Sigmoid colon (tissue), 7 donors: ENCODE results near the gene NDEL1. TPM values are rescaled to one million over a fixed set of nuclear protein-coding genes. Genes with fewer than 3 reads are reported as not detected.

Source experiments
- DNase-seq: peaks from one replicate; pipeline ENCODE4 v3.0.0-alpha.2; 2019
- H3K27ac ChIP-seq, 4 donors: fragments of 200-600 bp; sonication (generic); one replicate each; pipeline ENCODE4 v1.5.1; 2016 to 2019; ENCODE audit warnings: mild to moderate bottlenecking in 1 of 4
- H3K27me3 ChIP-seq, 3 donors: fragments of 200-600 bp; sonication (generic); one replicate each; pipeline ENCODE4 v1.5.1; 2019; ENCODE audit warnings: mild to moderate bottlenecking in 1 of 3
- H3K36me3 ChIP-seq, 4 donors: fragments of 200-600 bp; sonication (generic); one replicate each; pipeline ENCODE4 v1.5.1; 2016 to 2019
- H3K4me1 ChIP-seq, 4 donors: fragments of 200-600 bp; sonication (generic); one replicate each; pipeline ENCODE4 v1.5.1; 2017 to 2019
- H3K4me3 ChIP-seq, 4 donors: fragments of 200-600 bp; sonication (generic); one replicate each; pipeline ENCODE4 v1.5.1; 2017 to 2019; ENCODE audit warnings: mild to moderate bottlenecking in 2 of 4, moderate library complexity in 1 of 4
- H3K9me3 ChIP-seq, 4 donors: fragments of 200-600 bp in 3 of 4; sonication (generic) in 3 of 4; one replicate each; pipeline versions ENCODE4 v1.5.1 to v1.6.1; 2013 to 2019
- CTCF ChIP-seq, 4 experiments: fragments of 450-650 bp in 3 of 4; fragments of 200-600 bp in 1 of 4; IDR thresholded peaks; one replicate each; pipeline ENCODE4 v1.5.1; 2016 to 2019; ENCODE audit warnings: antibody characterized with exemption in 4 of 4, mild to moderate bottlenecking in 3 of 4, moderate library complexity in 2 of 4
- EP300 ChIP-seq, 4 donors: sonication (generic); formaldehyde crosslinking; IDR thresholded peaks; one replicate each; pipeline ENCODE4 v1.6.1; 2017; ENCODE audit warnings: antibody characterized with exemption in 4 of 4
- POLR2A ChIP-seq, 2 donors: fragments of 450-650 bp; IDR thresholded peaks; one replicate each; pipeline ENCODE4 v1.6.1; 2016; ENCODE audit warnings: antibody characterized with exemption in 2 of 2, mild to moderate bottlenecking in 2 of 2, moderate library complexity in 2 of 2
- POLR2AphosphoS5 ChIP-seq, 4 donors: sonication (generic); formaldehyde crosslinking; IDR thresholded peaks; one replicate each; pipeline ENCODE4 v1.6.1; 2017; ENCODE audit warnings: antibody characterized with exemption in 4 of 4
- WGBS, 2 donors: extraction: QIAGEN DNeasy Blood & Tissue Kit; methylation state at CpG; one replicate each; pipeline ENCODE4 v1.1.7; 2013; 5-methylcytosine and 5-hydroxymethylcytosine counted together
- intact Hi-C: fragments of 100-400 bp; cut with DNase I; formaldehyde crosslinking; loops from one replicate; pipeline ENCODE4 v1.15.1; 2023
- polyA plus RNA-seq, 3 donors: library from polyadenylated mRNA; stranded (reverse); fragments of 200-250 nt; gene quantifications; one replicate each; pipeline ENCODE4 v1.2.3, GENCODE V29; 2013
- small RNA-seq, 3 donors: library from RNA; depleted of rRNA; stranded (forward); fragments of <200 nt; gene quantifications; one replicate each; pipeline ENCODE3, GENCODE V24; 2016
- total RNA-seq, 4 donors: library from RNA; depleted of rRNA; stranded (reverse); fragments of >200 nt; gene quantifications; one replicate each; pipeline ENCODE4 v1.1.0, GENCODE V29; 2016
- donor health status: healthy with polysubstance abuse.
- donor health status: Bipolar disorder and iron deficiency.
- donor health status: healthy.

Gene NDEL1
- total and polyA plus RNA-seq, 7 donors: 31.3 to 56.8 (median 41.4) TPM

GRCh38 chr17:8514801-8515200 is 79.1 kb downstream of the NDEL1 start:
- no peak for TF ChIP-seq CTCF (IDR thresholded peaks at IDR 0.05)
- no peak for TF ChIP-seq POLR2AphosphoS5 (IDR thresholded peaks at IDR 0.05)
- TF ChIP-seq POLR2A (IDR thresholded peaks at IDR 0.05): no peak
- no peak for TF ChIP-seq EP300 (IDR thresholded peaks at IDR 0.05)
- intact Hi-C loops: no loop called here
- Histone ChIP-seq H3K27me3 (no peaks in the 10 kb centered on the region), H3K27ac (no peak overlapping the region), H3K36me3 (peaks cover 17 to 88% (median 19%) of the 10 kb centered on the region in 4 donors), H3K9me3 (no peaks in the 10 kb centered on the region), H3K4me1 (no peaks in the 10 kb centered on the region), H3K4me3 (no peak overlapping the region)
- no peak for DNase-seq
- 95 to 96% methylated on average over 11 of the region's 11 CpGs for WGBS, 2 donors

Small RNA genes lying within 50 kb of the gene (small RNA-seq; reads per million reads assigned to genes)
- gene RNU7-43P: 0 reads per million in 3 donors

Other genes starting within 250 kb of the NDEL1 start
- gene BORCS6, start 245.7 kb upstream of the NDEL1 start, total RNA-seq: 10 to 100 TPM in 3 of 4 donors, 1 to 10 TPM in 1; 7.7 to 17.7 (median 15.8) TPM
- gene BORCS6, start 245.7 kb upstream of the NDEL1 start, polyA plus RNA-seq: 10 to 100 TPM in 2 of 3 donors, 1 to 10 TPM in 1; 9.2 to 14.6 (median 10.8) TPM
- gene AURKB, start 225.3 kb upstream of the NDEL1 start, total RNA-seq: 1 to 10 TPM in 2 of 4 donors, not detected in 2; 1.4 to 3.3 TPM
- 10 to 100 TPM in 2 of 3 donors, 1 to 10 TPM in 1; 1.8 to 45.6 (median 12.7) TPM for gene AURKB, start 225.3 kb upstream of the NDEL1 start, polyA plus RNA-seq
- gene CTC1, start 187.8 kb upstream of the NDEL1 start, total RNA-seq: 10 to 100 TPM; 14.6 to 19.9 (median 16.7) TPM
- 10 to 100 TPM in 2 of 3 donors, 1 to 10 TPM in 1; 3.7 to 34.2 (median 13.2) TPM for gene CTC1, start 187.8 kb upstream of the NDEL1 start, polyA plus RNA-seq
- gene PFAS, start 186.6 kb upstream of the NDEL1 start, total RNA-seq: 10 to 100 TPM in 1 of 4 donors, 1 to 10 TPM in 3; 4.6 to 10.2 (median 6.9) TPM
- gene PFAS, start 186.6 kb upstream of the NDEL1 start, polyA plus RNA-seq: 10 to 100 TPM in 1 of 3 donors, 1 to 10 TPM in 2; 1.4 to 22.2 (median 1.8) TPM
- gene RANGRF, start 147.2 kb upstream of the NDEL1 start, total RNA-seq: 10 to 100 TPM; 27.1 to 46.6 (median 30.8) TPM
- 10 to 100 TPM; 20.8 to 44.8 (median 24.6) TPM for gene RANGRF, start 147.2 kb upstream of the NDEL1 start, polyA plus RNA-seq
- gene SLC25A35, start 140.5 kb upstream of the NDEL1 start, total RNA-seq: 1 to 10 TPM; 1.8 to 5.0 (median 4.2) TPM
- gene SLC25A35, start 140.5 kb upstream of the NDEL1 start, polyA plus RNA-seq: 1 to 10 TPM; 3.6 to 8.5 (median 4.9) TPM
- gene ARHGEF15, start 125.6 kb upstream of the NDEL1 start, total RNA-seq: 1 to 10 TPM; 1.1 to 4.9 (median 2.8) TPM
- 1 to 10 TPM in 2 of 3 donors, under 1 TPM in 1; 0.46 to 8.9 (median 1.2) TPM for gene ARHGEF15, start 125.6 kb upstream of the NDEL1 start, polyA plus RNA-seq
- gene ODF4, start 96.0 kb upstream of the NDEL1 start, total RNA-seq: not detected
- not detected for gene ODF4, start 96.0 kb upstream of the NDEL1 start, polyA plus RNA-seq
- 1,000 to 10,000 TPM; 3,681 to 6,264 (median 5,219) TPM for gene RPL26, start 52.7 kb upstream of the NDEL1 start, total RNA-seq
- gene RPL26, start 52.7 kb upstream of the NDEL1 start, polyA plus RNA-seq: 1,000 to 10,000 TPM; 3,816 to 6,374 (median 4,477) TPM
- not detected for gene RNF222, start 38.1 kb upstream of the NDEL1 start, total RNA-seq
- gene RNF222, start 38.1 kb upstream of the NDEL1 start, polyA plus RNA-seq: under 1 TPM in 1 of 3 donors, not detected in 2; 0.03 TPM
- gene MYH10, start 194.8 kb downstream of the NDEL1 start, total RNA-seq: 10 to 100 TPM; 22.8 to 34.6 (median 29.0) TPM
- 1 to 10 TPM in 2 of 3 donors, under 1 TPM in 1; 0.92 to 8.4 (median 7.1) TPM for gene MYH10, start 194.8 kb downstream of the NDEL1 start, polyA plus RNA-seq